Measurements from ENCODE around the gene PTTG1IP.

The PTTG1IP gene

DNA sequence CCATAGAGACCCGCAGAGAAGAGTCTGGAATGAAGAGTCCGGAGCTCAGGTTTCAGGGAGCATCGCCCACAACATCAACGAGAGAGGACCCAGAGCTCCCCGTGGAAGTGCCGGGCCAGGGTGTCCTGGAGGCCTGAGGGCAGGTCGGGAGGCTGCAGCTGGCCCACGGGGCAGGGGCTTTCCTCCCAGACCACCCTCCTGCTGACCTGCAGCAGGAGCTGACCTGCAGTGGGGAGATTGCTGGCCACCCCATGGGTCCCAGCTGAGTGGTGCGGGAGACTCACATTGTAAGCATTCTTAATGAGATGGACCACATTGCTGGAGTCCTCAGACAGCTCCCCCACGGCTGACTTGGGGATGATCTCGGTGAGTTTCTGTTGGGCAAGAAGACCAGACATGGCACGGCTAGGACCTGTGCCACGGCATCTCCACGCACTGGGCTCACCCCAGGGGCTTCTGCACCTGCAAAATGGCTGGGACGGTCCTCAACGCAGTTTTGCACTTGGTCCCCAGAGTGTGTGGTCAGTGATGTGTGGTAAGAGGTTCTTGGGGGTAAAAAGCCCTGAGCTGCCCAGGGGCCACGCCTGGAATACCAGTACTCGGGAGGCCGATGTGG is 21.3 kb upstream of the PTTG1IP start:
- no peak for DNase-seq

DNA sequence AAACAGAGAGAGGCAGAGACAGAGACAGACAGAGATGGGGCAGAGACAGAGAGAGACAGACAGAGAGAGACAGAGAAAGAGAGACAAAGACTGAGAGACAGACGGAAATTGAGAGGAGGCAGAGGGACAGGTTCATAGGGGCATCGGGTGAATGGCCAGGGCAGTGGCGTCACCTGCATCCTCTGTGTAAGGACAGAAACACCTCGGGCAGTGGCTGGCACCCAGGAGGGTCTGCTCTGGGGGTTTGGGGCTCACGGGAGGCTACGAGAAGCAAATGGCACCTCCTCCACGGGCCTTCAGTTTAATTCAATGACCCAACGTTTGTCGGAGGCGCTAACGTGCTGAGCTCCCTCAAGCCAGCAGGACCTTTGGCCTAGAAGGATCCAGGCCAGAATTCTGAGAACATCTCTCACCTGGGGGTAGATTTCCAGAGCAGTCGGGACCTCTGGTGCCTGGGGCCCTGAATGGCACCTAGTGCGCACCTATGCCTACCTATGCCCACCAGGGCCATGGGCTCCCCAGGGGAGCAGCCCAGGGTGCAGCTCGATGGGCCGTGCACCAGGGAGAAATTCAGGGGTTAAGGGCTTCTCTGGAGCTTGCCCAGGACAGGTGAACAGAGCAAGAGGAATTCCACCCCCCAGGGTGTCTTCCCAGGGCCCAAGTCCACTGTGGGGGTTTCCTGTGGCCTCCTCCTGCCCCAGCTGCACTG is 20.6 kb upstream of the PTTG1IP start:
- DNase-seq = no peak

DNA sequence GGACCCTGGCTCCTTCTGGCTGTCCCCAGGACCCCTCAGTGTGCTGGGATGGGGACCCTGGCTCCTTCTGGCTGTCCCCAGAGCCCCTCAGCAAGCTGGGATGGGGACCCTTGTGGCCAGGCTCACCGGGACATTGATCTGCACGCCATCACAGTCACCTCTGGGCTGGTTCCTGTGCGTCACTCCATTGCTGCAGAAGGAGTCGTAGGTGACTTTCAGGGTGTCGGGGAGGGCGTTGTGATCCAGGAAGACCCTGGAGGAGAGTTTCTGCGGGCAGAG is 19.7 kb upstream of the PTTG1IP start:
- DNase-seq = no peak

DNA sequence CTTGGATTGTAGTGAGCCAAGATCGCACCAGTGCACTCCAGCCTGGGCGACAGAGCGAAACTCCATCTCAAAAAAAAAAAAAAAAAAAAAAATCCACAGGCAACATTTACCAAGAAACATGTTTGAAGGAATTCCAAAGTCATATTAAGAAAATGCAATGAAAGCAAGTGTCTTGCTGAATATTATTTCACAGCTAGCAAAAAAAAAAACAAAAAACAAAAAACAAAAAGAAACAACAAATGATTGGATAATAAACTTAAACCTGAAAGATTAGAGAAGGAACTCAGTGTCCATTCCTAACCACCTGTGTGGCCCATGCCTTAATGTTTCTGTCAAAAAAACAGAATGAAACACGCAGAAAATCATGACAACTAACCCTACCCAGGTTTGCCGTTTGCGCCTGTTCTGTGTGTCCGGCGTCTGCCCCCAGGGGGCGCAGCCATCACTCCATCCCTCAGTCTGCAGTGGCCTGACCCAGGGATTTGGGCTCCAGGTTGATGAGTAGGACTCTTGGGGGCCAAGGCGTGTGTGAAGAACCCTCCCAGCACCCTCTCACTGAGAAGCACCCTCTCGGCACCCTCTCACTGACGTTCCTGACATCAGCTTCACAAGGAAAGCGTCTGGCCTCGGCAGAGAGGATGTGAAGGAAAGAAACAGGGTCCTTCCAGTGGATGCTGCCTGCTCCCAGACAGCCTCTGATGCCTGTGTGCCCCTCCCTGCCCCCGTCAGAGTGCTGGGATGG is 19.2 kb upstream of the PTTG1IP start:
- DNase-seq = no peak

DNA sequence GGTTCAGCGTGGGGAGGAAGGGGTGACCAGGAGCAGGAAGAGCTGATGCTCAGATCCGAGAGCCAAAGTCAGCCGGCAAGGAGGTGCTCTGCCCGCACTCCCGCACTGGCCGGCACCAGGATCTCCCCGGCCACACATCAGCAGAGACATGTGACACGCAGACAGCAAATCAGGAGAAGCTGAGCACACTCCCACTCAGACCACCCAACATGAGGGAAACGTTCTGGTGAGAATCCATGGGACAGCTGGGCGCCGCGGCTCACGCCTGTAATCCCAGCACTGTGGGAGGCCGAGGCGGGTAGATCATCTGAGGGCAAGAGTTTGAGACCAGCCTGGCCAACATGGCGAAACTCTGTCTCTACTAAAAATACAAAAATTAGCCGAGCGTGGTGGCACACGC is 18.6 kb upstream of the PTTG1IP start:
- DNase-seq = no peak

DNA sequence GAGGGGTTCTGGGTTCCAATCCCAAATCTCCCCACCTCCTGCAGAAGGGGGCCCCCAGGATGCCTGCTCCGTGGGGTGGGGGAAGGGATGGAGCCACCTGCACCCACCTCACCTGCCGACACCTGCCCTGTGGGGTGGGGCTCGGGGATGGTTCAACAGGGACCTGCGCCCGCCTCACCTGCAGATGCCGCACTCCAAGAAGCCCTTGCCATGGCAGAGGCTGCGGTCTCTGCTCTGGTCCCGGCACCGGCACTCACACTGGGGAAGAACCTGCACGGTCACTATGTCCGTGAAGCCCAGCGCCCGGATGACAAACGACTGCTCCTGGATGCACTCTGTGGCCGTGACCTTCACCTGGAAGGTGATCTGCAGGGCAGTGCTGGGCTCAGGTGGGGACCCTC is 18.1 kb upstream of the PTTG1IP start:
- no peak for DNase-seq

DNA sequence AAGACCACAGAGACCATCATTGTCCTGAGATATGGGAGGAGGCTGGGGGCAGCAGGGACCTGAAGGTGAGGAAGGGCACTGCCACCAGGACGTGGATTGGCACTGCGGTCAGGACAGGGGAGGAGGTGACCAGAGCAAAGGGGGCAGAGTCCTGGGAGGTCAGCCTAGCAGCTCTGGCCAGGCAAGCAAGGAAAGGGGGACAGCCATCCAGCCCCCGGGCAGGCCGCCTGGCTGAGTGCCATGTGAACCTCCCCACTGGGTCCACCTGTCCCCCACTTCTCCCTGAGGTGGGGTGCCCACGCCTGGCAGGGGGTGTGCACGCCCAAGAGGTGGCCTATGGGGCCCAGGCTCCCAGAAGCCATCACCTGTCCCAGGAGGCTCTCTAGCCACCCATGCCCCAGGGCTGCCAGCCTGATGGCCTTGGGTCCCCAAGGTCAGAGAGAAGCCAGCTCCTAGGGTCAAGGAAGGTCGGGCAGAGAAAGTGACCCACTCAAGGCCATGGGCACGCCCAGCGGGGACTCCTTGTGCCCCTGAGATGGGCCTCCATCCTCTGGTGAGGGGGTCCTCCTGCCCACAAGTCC is 17.6 kb upstream of the PTTG1IP start:
- DNase-seq = no peak

DNA sequence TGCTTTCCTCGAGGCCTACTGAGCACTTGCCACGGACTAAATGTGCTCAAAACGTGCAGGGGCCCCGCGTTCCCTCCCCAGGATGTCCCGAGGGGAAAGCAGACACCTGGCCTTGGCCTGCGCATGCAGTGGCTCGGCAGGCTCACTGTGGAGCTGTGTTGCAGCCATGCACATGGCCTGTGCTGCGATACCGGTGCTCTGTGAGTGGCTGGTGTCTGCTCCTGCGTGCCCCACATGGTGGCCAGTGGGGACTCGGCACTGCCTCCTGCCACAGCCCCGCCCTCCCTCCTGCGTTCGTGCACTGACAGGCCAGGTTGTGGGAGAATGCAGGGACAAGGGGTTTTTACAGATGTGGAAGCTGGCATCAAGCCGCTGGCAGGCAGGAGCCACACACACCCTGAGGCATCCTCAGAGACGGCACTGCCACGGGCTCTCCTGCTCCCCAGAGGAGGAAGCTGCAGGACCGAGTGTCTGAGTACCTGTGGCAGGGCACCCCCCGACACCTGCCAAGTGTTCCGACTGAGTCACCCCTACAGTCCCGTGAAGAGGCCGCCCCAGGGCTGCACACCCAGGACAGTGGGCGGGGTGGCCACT is 16.9 kb upstream of the PTTG1IP start:
- DNase-seq = no peak

DNA sequence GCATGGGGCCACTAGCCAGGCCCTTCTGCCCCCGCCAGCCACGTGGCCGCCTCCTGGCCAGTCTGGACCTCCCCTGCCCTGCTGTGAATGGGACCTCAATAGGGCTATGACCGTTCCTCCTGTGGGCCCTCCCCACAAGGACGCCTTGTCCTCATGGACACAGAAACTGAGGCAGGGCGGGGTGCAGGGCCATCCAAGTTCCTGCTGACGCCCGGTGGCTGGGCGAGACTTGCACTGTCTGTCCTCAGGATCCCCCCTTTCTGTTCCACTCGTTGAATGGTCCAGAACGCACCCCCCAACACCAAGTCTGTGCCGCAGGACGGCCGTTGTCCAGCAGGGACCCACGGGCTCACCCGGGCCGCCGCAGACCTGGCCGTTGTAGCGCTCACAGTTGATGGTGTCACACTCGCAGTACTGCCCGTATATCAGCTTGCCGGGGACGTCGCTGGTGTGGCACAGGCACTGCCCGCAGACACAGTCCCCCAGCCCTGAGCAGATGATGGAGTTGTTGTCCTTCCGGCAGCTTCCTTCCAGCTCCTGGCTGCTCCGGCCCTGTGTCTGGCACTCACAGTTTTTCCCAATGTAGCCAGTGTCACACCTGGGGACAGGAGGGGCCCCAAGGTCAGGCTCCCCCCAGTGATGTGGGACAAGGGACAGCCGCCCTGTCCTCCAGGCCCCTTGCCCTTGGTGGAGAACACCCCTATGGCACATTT is 16.3 kb upstream of the PTTG1IP start:
- DNase-seq = no peak

DNA sequence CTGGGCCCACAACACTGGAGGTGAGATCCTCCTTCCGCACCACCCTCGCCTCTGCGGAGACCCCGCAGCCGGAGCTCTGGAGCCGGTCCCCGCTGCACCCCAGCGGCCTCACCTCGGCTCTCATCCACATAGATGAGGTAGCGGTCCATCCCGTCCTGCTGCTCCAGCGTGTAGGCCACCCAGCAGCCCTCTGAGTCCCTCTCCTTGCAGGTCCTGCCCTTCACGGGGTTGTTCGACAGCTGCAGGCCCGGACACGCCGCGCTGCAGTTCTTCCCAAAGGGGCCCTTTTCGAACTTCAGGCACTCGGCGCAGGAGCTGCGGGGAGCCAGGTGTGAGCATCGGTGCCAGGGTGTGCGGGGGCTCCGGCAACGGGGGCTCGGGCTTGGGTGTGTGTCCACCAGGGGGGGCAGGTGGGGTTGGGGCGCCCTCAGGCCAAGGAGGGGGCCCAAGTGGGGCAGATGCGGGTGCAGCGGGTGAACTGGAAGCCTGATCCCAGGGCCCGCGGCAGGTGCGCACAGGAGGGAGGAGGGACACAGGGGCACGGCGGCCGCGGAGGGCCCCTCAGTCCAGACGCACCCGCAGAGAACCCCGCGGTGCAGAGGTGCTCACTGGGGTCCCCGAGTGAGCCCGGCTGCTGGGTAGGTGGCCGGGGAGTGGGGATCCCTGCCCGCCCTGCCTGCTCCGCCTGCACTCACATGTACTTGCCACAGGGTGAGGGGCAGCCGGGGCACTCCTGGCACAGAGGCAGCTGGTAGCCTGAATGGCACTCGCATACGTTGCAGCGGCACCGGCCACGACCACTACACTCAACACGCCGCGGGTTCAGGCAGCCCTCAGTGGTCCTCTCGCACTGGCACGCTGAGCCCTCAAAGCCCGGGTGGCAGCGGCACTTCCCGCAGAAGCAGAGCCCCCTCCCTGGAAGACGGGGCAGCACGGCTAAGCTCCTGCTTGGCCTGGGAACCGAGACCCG is 15.4 kb upstream of the PTTG1IP start:
- DNase-seq = no peak

DNA sequence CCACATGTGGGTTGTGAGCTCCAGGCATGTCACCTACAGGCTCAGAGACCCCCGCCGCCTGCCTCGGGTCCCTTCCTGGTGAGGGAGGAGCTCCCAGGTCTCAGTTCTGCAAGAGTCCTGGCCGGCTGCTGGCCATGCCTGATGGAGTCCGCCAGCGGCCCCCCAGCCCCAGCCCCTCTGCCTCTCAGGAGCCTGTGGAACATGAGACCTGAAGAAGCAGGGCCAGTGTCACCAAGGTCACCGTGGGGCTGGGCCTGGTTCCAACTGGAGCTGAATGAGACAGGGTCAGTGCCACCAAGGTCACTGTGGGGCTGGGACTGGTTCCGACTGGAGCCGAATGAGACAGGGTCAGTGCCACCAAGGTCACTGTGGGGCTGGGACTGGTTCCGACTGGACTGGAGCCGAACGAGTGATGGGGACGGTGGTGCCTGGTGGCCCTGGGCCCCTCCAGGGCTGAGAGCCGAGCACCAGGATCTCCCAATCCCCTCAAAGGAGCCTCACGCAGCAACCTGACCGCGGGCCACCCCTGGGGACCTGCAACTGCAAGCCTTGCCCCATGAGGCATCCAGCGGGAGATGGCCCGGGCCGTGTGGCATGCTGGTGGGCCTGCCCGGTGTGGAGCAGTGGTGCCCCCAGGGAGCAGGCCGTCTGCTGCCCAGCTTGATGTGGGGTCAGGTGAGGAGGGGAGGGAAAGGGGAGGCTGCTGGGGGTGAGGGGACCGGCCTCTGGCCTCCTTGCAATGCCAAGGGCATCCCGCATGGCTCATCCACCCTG is 14.5 kb upstream of the PTTG1IP start:
- DNase-seq = no peak

DNA sequence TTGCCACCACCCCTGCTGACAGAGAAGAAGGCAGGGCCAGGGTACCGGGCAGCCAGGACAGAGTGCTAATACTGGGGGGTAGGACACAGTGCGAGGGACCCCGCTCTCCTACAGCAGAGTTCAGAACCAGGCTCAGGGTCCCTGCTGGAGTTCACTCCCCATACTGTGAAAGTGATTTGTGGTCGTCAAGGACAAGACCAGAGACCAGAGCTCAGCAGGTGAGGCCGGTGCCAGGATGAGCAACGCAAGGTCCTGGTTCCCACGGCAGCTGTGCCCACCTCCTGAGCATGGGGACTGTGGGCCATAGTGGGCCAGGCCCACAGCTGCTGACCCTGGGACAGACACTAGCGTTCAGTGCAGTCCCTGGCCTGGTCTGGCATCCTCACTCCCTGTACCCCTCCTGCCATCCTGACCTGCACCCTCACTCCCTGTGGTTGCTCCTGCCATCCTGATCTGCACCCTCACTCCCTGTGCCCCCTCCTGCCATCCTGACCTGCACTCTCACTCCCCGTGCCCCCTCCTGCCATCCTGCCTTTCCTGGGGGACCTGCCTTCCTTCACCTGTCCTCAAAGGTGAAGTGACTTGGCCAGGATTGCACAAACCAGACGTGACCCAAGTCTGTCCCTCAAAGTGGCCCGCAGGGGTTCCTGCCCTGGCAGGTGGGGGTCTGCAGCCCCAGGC is 13.8 kb upstream of the PTTG1IP start:
- no peak for DNase-seq

DNA sequence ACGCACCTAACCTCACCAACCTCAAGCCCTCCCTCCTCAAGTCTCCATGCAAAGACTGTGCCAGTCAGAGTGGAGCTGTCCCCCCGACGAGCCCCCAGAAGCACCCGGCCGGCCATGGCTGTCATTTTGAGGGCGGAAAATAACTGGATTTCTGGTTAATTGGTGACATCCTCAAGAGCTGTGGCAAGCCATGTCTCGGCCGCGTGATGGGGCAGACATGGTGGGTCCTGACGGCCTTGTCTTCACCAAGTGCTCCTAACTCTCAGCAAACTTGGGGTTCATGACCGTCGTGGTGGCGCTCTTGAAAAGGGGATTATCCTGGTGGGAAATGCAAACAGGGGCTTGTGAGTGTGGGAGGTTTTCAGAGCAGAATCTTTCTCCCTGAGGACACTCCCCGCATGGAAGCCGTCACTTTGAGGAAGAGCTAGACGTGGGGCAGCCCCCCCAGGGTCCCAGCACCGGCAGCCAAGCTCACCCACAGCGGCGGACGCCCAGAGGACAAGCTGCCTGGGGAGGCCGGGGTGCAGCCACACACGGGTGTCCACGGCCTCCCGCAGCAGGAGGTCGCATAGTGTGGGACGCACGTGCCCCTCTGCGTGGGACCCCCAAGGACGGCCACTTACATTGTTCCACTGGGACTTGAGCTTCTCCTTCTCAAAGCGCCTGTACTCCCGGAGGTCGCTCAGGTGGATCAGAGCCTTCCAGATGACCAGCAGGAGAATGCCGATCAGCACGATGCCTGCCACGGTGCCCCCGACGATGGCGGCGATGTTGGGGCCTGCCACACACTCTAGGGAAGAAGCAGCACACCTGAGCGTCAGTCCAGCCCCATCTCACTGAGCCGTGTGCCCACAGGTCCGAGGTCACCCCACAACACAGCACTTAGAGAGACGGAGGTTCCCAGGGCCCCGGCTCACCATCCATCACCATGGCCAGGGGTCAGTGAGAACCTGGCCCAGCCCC is 12.9 kb upstream of the PTTG1IP start:
- DNase-seq = no peak

DNA sequence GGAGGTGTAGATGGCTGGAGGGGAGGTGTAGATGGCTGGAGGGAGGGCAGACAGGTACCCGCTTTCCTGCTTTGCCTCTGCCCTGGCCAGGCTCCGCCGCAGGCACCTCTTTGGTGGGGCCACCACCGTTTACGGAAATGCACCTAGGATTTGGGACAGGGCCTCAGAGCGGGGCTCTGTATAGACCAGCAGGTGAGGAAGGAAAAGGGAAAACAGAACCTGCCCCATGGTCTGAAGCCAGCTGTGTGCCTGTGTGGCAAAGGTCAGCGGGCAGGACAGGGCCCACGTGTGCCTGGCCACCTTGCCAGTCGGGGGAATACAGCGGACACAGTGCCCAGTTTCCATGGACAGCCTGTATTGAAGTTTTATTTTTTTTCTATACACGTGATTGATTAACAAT is 12.1 kb upstream of the PTTG1IP start:
- DNase-seq = no peak

DNA sequence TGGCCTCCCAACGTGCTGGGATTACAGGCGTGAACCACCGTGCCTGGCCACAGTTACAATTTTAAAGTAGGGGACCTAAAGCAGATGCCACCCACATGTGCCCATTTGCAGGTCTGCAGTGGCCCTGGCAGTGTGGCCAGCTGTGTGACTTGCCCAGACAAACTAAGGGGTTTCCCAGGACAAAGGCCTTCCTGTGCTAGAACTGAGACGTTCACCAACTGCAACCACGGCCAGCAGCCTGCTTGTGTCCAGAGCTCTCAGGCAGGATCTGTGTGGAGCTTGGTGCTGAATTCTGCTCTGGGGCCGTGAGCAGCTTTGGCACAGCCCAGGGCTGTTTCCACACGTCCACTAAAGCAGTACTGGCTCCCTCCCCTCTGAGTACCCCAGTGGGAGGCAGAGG is 10.6 kb upstream of the PTTG1IP start:
- no peak for DNase-seq

DNA sequence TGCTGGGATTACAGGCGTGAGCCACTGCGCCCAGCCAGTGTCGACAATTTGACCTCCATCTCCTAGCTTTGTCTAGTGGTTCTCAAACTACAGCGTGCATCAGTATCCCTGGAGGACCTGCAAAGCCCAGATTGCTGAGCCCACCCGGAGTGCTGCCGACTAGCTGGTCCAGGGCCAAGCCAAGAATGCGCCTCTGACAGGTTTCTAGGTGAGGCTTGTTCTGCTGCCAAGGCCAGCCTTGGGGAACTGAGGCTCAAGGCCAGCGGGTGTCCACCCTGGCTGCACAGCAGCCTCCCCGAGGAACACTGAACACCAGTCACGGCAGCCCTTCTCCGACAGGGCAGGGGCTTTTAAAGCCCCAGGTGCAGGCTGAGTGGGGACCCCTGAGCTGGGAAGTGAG is 9.8 kb upstream of the PTTG1IP start:
- DNase-seq = no peak

DNA sequence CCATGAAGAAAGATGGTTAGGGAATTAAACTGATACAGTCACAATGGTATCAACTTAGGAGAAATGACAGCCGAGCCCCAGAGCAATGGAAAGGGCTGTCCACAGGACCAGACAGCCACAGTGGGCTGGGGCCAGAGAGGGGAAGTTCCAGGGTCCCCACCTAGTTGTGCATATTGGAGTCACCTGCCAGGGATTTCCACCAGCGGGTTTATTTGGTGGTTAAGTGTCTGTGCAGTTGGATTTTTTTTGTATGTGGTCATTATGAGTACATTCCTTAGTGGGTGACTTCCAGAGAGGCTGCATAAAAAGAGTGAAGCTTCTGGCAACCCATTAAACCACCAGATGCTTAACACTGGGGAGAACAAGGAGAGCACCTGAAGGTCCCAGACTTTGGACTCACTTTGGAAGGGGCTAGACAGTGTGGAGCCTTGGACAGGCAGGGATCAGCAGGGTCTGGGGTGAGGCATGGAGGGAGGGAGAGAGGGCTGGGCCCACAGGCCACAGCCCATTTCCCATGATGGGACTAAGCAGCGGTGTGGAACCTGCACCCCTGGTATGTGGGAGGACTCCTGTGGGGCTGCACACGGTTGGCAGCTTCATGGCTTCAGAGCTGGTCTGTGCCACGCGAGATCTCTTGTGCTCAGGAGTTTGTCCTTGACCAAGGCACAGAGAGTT is 7.8 kb upstream of the PTTG1IP start:
- no peak for DNase-seq

DNA sequence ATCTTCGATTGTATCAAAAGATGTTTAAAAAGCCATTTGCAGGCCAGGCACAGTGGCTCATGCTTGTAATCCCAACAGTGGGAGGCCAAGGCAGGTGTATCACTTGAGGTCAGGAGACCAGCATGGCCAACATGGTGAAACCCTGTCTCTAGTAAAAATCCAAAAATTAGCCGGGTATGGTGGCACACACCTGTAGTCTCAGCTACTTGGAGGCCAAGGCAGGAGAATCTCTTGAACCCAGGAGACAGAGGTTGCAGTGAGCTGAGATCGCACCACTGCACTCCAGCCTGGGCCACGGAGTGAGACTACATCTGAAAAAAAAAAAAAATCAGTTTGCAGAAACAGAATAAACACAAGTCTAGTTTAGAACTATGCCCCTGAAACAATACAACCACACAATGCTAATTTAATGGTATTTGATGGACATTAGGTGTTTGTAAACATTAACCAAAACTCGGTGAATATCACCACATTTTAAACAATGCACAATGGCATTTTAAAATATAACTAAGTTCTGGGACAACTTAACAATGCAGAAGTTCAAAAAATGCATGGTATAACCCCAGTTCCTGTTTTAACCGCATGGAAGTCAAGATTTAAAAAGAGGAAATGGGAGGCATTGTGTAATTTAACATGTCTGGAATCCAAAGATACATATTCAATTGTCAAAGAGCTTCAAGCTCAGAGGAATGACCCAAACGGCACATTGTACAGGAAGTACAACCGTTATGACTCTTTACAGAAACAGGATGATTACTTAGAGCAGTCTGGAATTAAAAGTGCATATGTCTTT is 7.1 kb upstream of the PTTG1IP start:
- DNase-seq = no peak
